Neural cell (in vitro differentiated cells): ENCODE data around the gene AGXT2. TPM values are rescaled to one million over a fixed set of nuclear protein-coding genes. Genes with fewer than 3 reads are reported as not detected.

Experiments
- H2AFZ ChIP-seq: fragments of 200-600, 300-800 bp; sonication (generic), shearing (Covaris generic); 2 replicates; pipeline ENCODE4 v1.6.0; 2014; ENCODE audit warnings: low read depth, mild to moderate bottlenecking, antibody characterized with exemption, low read length, moderate library complexity
- H3F3A ChIP-seq: fragments of 200-600 bp; shearing (Covaris generic); 2 replicates; pipeline ENCODE4 v1.6.1; 2016; ENCODE audit warnings: mild to moderate bottlenecking, moderate library complexity, mixed read lengths, antibody characterized with exemption, low read length; ENCODE audit not compliant: insufficient read depth, poor library complexity, severe bottlenecking
- H3K27ac ChIP-seq: fragments of 200-600, 300-800 bp; sonication (generic), shearing (Covaris generic); 2 replicates; pipeline ENCODE4 v1.5.1; 2014; ENCODE audit warnings: mild to moderate bottlenecking, low read length, moderate library complexity
- H3K27me3 ChIP-seq: fragments of 300-800, 200-600 bp; sonication (generic), shearing (Covaris generic); 2 replicates; pipeline ENCODE4 v1.6.0; 2014; ENCODE audit warnings: mild to moderate bottlenecking, low read depth, low read length, moderate library complexity; ENCODE audit not compliant: insufficient read depth
- H3K36me3 ChIP-seq: fragments of 300-800, 200-600 bp; sonication (generic), shearing (Covaris generic); 2 replicates; pipeline ENCODE4 v1.5.1; 2014; ENCODE audit warnings: mild to moderate bottlenecking, antibody characterized with exemption, low read length, moderate library complexity; ENCODE audit not compliant: insufficient read depth
- H3K4me2 ChIP-seq: fragments of 300-800, 200-600 bp; sonication (generic), shearing (Covaris generic); 2 replicates; pipeline ENCODE4 v1.6.0; 2014; ENCODE audit warnings: mild to moderate bottlenecking, low read length
- H3K4me3 ChIP-seq: fragments of 300-800, 200-600 bp; sonication (generic), shearing (Covaris generic); 2 replicates; pipeline ENCODE4 v1.5.1; 2014; ENCODE audit warnings: mild to moderate bottlenecking, low read length, moderate library complexity
- H3K79me2 ChIP-seq: fragments of 200-600 bp; shearing (Covaris generic); replicated peaks from 2 replicates; pipeline ENCODE4 v1.6.0; 2014; ENCODE audit warnings: mild to moderate bottlenecking, low read length, moderate library complexity; ENCODE audit not compliant: insufficient read depth
- H3K9ac ChIP-seq: fragments of 300-800, 200-600 bp; sonication (generic), shearing (Covaris generic); 2 replicates; pipeline ENCODE4 v1.6.1; 2016; ENCODE audit warnings: mild to moderate bottlenecking, low read length, mixed read lengths
- H3K9me2 ChIP-seq: fragments of 200-600 bp; shearing (Covaris generic); 2 replicates; pipeline ENCODE4 v1.6.1; 2016; ENCODE audit warnings: mild to moderate bottlenecking, low read length, mixed read lengths; ENCODE audit not compliant: insufficient read depth
- H3K9me3 ChIP-seq: fragments of 200-600, 300-800 bp; sonication (generic), shearing (Covaris generic); 2 replicates; pipeline ENCODE4 v1.6.1; 2016; ENCODE audit warnings: mild to moderate bottlenecking, mixed run types, low read length, moderate library complexity, mixed read lengths
- H4K20me1 ChIP-seq: fragments of 200-600 bp; shearing (Covaris generic); 2 replicates; pipeline ENCODE4 v1.6.1; 2016; ENCODE audit warnings: mild to moderate bottlenecking, mixed run types; ENCODE audit not compliant: insufficient read depth
- EP300 ChIP-seq: fragments of 450-650 bp; conservative IDR thresholded peaks from 2 replicates; pipeline ENCODE4 v1.6.1; 2014; ENCODE audit warnings: antibody characterized with exemption, mild to moderate bottlenecking, moderate library complexity; ENCODE audit not compliant: poor library complexity, severe bottlenecking
- EZH2 ChIP-seq: fragments of 200-600, 300-800 bp; shearing (Covaris generic), sonication (generic); IDR thresholded peaks from 2 replicates; pipeline ENCODE4 v1.6.1; 2014; ENCODE audit warnings: antibody characterized with exemption, low read length, borderline replicate concordance, mild to moderate bottlenecking; ENCODE audit not compliant: insufficient read depth, poor library complexity, severe bottlenecking
- MXI1 ChIP-seq: fragments of 450-650 bp; conservative IDR thresholded peaks from 2 replicates; pipeline ENCODE4 v1.6.1; 2014; ENCODE audit warnings: antibody characterized with exemption, mild to moderate bottlenecking; ENCODE audit not compliant: poor library complexity, severe bottlenecking
- POLR2AphosphoS5 ChIP-seq: IDR thresholded peaks from 2 replicates; pipeline ENCODE4 v1.6.1; 2012
- RAD21 ChIP-seq: fragments of 450-650 bp; conservative IDR thresholded peaks from 2 replicates; pipeline ENCODE4 v1.6.1; 2014; ENCODE audit warnings: antibody characterized with exemption, mild to moderate bottlenecking, moderate library complexity
- SMC3 ChIP-seq: fragments of 450-650 bp; conservative IDR thresholded peaks from 2 replicates; pipeline ENCODE4 v1.6.1; 2014; ENCODE audit warnings: antibody characterized with exemption, mild to moderate bottlenecking, moderate library complexity; ENCODE audit not compliant: poor library complexity
- TAF1 ChIP-seq: IDR thresholded peaks from 2 replicates; pipeline ENCODE4 v1.6.1; 2012; ENCODE audit warnings: low read depth
- polyA plus RNA-seq: library from polyadenylated mRNA; depleted of rRNA; stranded (reverse); fragments of >200 nt; gene quantifications from 2 replicates; pipeline ENCODE4 v1.2.3, GENCODE V29; 2014
- TF ChIP-seq, protein P1 (sequence below): fragments of 450-650 bp; IDR thresholded peaks from 2 replicates; pipeline ENCODE4 v1.5.1; 2014; ENCODE audit warnings: antibody characterized with exemption, mild to moderate bottlenecking, moderate library complexity; ENCODE audit not compliant: poor library complexity, severe bottlenecking
- TF ChIP-seq, protein P2 (sequence below): IDR thresholded peaks from 2 replicates; pipeline ENCODE4 v1.6.1; 2012; ENCODE audit warnings: borderline replicate concordance

Gene AGXT2
- polyA plus RNA-seq, 1 donor from 2014 or later = not detected

- no peak overlapping the region for H3K4me2 ChIP-seq
- no peaks in the 10 kb centered on the region for H3K27me3 ChIP-seq
- no peak overlapping the region for H3K27ac ChIP-seq
- H3K9ac ChIP-seq = no peak overlapping the region
- H3K9me3 ChIP-seq = no peaks in the 10 kb centered on the region
- TF ChIP-seq RAD21 (no peak), TAF1 (no peak), POLR2AphosphoS5 (no peak), SMC3 (no peak), MXI1 (no peak), EP300 (no peak), EZH2 (no peak)
- TF ChIP-seq, protein P1, sequence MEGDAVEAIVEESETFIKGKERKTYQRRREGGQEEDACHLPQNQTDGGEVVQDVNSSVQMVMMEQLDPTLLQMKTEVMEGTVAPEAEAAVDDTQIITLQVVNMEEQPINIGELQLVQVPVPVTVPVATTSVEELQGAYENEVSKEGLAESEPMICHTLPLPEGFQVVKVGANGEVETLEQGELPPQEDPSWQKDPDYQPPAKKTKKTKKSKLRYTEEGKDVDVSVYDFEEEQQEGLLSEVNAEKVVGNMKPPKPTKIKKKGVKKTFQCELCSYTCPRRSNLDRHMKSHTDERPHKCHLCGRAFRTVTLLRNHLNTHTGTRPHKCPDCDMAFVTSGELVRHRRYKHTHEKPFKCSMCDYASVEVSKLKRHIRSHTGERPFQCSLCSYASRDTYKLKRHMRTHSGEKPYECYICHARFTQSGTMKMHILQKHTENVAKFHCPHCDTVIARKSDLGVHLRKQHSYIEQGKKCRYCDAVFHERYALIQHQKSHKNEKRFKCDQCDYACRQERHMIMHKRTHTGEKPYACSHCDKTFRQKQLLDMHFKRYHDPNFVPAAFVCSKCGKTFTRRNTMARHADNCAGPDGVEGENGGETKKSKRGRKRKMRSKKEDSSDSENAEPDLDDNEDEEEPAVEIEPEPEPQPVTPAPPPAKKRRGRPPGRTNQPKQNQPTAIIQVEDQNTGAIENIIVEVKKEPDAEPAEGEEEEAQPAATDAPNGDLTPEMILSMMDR = no peak
- TF ChIP-seq, protein P2, sequence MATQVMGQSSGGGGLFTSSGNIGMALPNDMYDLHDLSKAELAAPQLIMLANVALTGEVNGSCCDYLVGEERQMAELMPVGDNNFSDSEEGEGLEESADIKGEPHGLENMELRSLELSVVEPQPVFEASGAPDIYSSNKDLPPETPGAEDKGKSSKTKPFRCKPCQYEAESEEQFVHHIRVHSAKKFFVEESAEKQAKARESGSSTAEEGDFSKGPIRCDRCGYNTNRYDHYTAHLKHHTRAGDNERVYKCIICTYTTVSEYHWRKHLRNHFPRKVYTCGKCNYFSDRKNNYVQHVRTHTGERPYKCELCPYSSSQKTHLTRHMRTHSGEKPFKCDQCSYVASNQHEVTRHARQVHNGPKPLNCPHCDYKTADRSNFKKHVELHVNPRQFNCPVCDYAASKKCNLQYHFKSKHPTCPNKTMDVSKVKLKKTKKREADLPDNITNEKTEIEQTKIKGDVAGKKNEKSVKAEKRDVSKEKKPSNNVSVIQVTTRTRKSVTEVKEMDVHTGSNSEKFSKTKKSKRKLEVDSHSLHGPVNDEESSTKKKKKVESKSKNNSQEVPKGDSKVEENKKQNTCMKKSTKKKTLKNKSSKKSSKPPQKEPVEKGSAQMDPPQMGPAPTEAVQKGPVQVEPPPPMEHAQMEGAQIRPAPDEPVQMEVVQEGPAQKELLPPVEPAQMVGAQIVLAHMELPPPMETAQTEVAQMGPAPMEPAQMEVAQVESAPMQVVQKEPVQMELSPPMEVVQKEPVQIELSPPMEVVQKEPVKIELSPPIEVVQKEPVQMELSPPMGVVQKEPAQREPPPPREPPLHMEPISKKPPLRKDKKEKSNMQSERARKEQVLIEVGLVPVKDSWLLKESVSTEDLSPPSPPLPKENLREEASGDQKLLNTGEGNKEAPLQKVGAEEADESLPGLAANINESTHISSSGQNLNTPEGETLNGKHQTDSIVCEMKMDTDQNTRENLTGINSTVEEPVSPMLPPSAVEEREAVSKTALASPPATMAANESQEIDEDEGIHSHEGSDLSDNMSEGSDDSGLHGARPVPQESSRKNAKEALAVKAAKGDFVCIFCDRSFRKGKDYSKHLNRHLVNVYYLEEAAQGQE = no peak
- H2AFZ ChIP-seq = no peak overlapping the region
- no peaks in the 10 kb centered on the region for H3F3A ChIP-seq
- H3K79me2 ChIP-seq = no peaks in the 10 kb centered on the region
- no peak overlapping the region for H3K4me3 ChIP-seq
- H3K36me3 ChIP-seq = no peaks in the 10 kb centered on the region
- H4K20me1 ChIP-seq = no peaks in the 10 kb centered on the region
- no peaks in the 10 kb centered on the region for H3K9me2 ChIP-seq
Measured at GRCh38 chr5:35026941-35027340, 20.8 kb downstream of the AGXT2 start.

DNA sequence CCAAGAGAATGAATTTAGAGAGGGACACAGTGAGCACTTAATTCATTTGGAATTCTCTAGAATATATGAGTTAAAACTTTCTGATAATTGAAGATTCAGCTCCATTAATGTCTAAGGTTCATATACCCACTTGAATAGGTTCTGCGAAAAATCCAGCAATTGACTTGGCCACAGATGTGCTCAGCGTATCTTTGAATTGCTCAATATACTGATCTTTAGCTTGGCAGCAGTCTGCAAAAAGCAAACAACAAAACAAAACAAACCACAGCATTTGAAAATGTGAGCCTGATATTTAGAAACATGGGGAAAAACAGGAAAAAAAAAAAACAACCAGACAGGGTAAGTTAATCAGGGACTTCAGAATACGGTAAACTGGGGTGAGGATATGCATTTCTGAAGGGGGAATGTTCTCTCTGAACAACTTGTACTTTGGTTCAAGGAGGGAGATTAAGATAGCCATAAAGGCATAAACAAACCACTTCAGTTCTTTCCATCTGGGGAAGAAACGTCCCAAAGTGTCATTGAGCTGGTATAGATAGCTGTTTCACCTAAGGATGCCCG lies 21.4 kb downstream of the AGXT2 start:
- H2AFZ ChIP-seq = no peak overlapping the region
- H3K9me2 ChIP-seq = no peaks in the 10 kb centered on the region
- H3K27me3 ChIP-seq = no peaks in the 10 kb centered on the region
- no peaks in the 10 kb centered on the region for H3F3A ChIP-seq
- no peaks in the 10 kb centered on the region for H4K20me1 ChIP-seq
- H3K36me3 ChIP-seq = no peaks in the 10 kb centered on the region
- no peaks in the 10 kb centered on the region for H3K9me3 ChIP-seq
- H3K4me2 ChIP-seq = no peak overlapping the region
- no peaks in the 10 kb centered on the region for H3K79me2 ChIP-seq
- TF ChIP-seq TAF1 (no peak), SMC3 (no peak), MXI1 (no peak), POLR2AphosphoS5 (no peak), EZH2 (no peak), RAD21 (no peak), EP300 (no peak)
- TF ChIP-seq, protein P2 = no peak
- TF ChIP-seq, protein P1 = no peak
- no peak overlapping the region for H3K4me3 ChIP-seq
- no peak overlapping the region for H3K27ac ChIP-seq
- H3K9ac ChIP-seq = no peak overlapping the region
